Skeletal muscle satellite cell (primary cell): ENCODE measurements around the gene RALGPS2. TPM values are rescaled to one million over a fixed set of nuclear protein-coding genes. Genes with fewer than 3 reads are reported as not detected.

Experiments
- H3K27me3 ChIP-seq: 2 replicates; pipeline ENCODE4 v1.7.0; 2013; ENCODE audit warnings: low read length; ENCODE audit not compliant: control insufficient read depth, insufficient read depth
- H3K36me3 ChIP-seq: 2 replicates; pipeline ENCODE4 v1.7.0; 2013; ENCODE audit warnings: mild to moderate bottlenecking, control low read depth, low read length; ENCODE audit not compliant: insufficient read depth
- H3K4me1 ChIP-seq: 2 replicates; pipeline ENCODE4 v1.7.0; 2013; ENCODE audit warnings: low read length; ENCODE audit not compliant: control insufficient read depth, insufficient read depth
- H3K4me2 ChIP-seq: 2 replicates; pipeline ENCODE4 v1.7.0; 2013; ENCODE audit warnings: mild to moderate bottlenecking, low read length
- H3K4me3 ChIP-seq: 2 replicates; pipeline ENCODE4 v1.7.0; 2013; ENCODE audit warnings: low read length
- H3K9ac ChIP-seq: 2 replicates; pipeline ENCODE4 v1.7.0; 2013; ENCODE audit warnings: mild to moderate bottlenecking, low read depth, low read length, moderate library complexity
- H3K9me3 ChIP-seq: replicated peaks from 2 replicates; pipeline ENCODE4 v1.7.0; 2013; ENCODE audit warnings: mild to moderate bottlenecking, control low read depth, low read length
- small RNA-seq: library from RNA; depleted of rRNA; stranded (forward); fragments of <200 nt; gene quantifications from one replicate; pipeline ENCODE3, GENCODE V24; 2012

The RALGPS2 gene

DNA sequence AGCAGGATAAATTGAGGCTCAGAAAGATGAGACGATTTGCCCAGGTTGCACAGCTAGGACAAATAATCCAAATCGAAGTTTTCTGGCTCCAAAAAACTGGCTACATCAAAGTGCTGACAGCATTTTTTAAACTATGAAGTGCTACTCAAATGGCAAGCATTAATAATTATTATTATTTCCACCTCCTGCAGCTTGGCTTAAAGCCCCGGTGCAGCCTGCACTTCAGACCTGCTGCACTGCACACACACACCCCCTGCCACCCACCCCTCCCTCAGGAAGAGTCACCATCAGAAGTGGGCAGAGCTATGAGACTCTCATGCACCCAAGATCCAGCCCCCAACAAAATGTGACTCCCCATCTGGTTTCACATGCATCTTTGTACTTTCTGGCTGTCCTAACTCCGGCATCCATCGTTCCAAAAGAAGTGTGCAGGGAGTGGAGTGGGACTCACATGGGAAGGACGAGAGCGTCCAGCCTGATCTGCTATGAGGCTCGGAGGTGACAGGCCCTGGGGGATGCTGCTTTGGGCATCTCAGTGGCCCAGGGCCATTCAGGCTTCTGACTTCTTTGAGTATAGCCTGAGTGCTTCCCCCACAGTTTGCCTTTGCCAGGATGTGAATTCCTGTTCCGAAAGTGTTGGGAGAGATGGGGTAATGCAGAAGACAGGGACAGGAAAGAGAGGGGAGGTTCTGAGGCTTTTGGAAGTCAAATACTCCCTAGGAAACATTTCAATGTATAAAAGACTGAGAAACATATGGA is 235.6 kb downstream of the RALGPS2 start:
- Histone ChIP-seq H3K9me3 (no peaks in the 10 kb centered on the region), H3K27me3 (peaks cover 8% of the 10 kb centered on the region), H3K4me1 (no peaks in the 10 kb centered on the region), H3K36me3 (no peaks in the 10 kb centered on the region), H3K9ac (no peak overlapping the region), H3K4me2 (no peak overlapping the region), H3K4me3 (no peak overlapping the region)

DNA sequence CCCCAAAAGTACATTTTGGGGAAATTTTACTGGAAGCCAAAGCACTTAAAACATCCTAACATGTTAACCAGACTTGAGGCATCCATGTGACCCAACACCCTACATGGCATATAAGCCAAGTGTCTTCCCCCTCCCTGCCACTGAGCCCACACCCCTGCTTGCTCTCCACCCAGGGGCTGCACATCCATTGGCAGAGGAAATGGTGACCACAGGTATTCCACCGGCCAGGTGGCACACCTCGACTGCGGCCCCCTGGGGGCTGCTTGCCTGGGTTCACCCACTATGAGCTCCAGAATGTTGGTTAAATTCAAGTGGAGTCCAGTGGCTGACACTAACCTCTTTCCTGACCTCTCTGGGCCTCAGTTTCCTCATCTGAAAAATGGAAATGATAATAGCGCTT is 236.3 kb downstream of the RALGPS2 start:
- Histone ChIP-seq H3K36me3 (no peaks in the 10 kb centered on the region), H3K9ac (no peak overlapping the region), H3K27me3 (peaks cover 8% of the 10 kb centered on the region), H3K9me3 (no peaks in the 10 kb centered on the region), H3K4me3 (no peak overlapping the region), H3K4me2 (no peak overlapping the region), H3K4me1 (no peaks in the 10 kb centered on the region)

DNA sequence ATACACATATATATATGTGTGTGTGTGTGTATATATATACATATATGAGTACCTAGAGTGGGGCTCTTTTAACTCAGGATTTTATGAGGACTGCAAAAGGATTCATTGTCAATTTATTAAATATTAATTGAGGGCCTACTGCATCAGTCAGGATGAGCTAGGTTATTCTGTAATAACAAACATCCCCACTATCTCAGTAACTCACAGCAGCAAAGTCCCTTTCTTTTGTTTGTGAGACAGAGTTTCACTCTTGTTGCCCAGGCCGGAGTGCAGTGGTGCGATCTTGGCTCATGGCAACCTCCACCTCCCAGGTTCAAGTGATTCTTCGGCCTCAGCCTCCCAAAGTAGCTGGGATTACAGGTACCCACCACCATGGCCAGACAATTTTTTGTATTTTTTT is 236.8 kb downstream of the RALGPS2 start:
- H3K27me3 ChIP-seq: peaks cover 8% of the 10 kb centered on the region
- no peak overlapping the region for H3K9ac ChIP-seq
- no peaks in the 10 kb centered on the region for H3K4me1 ChIP-seq
- no peaks in the 10 kb centered on the region for H3K36me3 ChIP-seq
- no peak overlapping the region for H3K4me3 ChIP-seq
- H3K9me3 ChIP-seq: no peaks in the 10 kb centered on the region
- H3K4me2 ChIP-seq: no peak overlapping the region

- Histone ChIP-seq H3K36me3 (no peaks in the 10 kb centered on the region), H3K9ac (no peak overlapping the region), H3K4me3 (no peak overlapping the region), H3K4me1 (no peaks in the 10 kb centered on the region), H3K4me2 (no peak overlapping the region), H3K27me3 (peaks cover 8% of the 10 kb centered on the region), H3K9me3 (no peaks in the 10 kb centered on the region)
These were observed 238.0 kb downstream of the RALGPS2 start for GRCh38 chr1:178962853-178963711.

DNA sequence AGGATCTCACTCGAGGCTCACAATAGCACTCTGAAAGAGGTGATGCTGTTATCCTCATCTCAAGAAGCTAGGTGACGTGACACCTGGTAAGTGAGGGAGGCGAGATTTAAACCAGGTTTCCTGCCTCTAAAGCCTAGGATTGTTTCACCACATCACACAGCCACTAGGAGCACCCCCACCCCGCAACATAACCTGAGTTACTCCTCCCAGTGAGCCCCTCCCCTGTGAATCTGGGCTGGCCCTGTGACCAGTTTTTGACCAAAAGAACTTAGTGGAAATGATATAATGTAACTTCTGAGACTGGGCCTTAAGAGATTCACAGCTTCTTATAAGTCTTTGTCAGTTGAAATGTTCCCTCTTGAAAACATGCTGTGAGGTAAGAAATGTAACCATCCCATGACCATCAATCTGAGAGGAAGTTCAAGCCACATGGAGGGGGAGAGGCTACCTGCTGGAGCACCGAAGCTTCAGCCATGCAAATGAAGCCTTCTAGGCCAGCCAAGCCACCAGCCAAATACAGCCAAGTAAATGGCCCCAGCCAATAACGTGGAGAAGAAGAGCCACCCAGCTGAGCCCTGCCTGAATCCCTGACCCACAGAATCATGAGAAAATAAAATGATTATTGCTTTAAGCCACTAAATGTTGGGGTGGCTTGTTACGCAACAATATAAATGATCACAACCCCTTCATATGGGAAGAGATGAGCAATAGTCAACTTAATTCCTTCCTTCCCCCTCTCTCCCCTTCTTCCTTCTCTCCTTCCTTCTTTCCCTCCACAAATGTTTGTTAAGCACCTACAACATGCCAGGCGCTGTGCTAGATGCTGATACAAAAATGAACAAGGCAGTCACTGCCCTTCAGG is 239.7 kb downstream of the RALGPS2 start:
- Histone ChIP-seq H3K4me2 (no peak overlapping the region), H3K4me1 (no peaks in the 10 kb centered on the region), H3K27me3 (peaks cover 9% of the 10 kb centered on the region), H3K9ac (no peak overlapping the region), H3K4me3 (no peak overlapping the region), H3K9me3 (no peaks in the 10 kb centered on the region), H3K36me3 (no peaks in the 10 kb centered on the region)

DNA sequence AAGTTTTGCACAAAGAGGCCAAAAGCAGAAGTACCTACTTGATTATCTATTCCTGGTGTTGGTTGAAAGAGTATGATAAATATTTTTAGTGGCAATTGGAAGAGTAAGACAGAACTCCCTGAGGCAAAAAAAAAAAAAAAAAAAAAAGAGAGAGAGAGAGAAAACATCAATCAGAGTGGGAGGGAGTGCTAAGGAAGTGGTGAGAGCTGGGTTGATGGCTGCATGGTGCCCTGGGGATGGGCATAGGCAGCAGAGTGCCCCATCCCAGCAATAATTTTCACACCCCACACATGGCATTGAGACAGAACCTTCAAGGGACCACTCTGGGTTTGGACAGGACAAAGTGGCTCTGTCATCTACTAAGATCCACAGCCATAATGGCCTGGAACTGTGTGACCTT is 241.3 kb downstream of the RALGPS2 start:
- Histone ChIP-seq H3K4me2 (no peak overlapping the region), H3K4me3 (no peak overlapping the region), H3K9ac (no peak overlapping the region), H3K9me3 (no peaks in the 10 kb centered on the region), H3K27me3 (peaks cover 3% of the 10 kb centered on the region), H3K4me1 (no peaks in the 10 kb centered on the region), H3K36me3 (no peaks in the 10 kb centered on the region)

- no peaks in the 10 kb centered on the region for H3K9me3 ChIP-seq
- no peak overlapping the region for H3K4me2 ChIP-seq
- peaks cover 3% of the 10 kb centered on the region for H3K27me3 ChIP-seq
- H3K36me3 ChIP-seq: no peaks in the 10 kb centered on the region
- H3K4me1 ChIP-seq: peaks cover 3% of the 10 kb centered on the region
- no peak overlapping the region for H3K9ac ChIP-seq
- no peak overlapping the region for H3K4me3 ChIP-seq
These were observed 244.4 kb downstream of the RALGPS2 start for GRCh38 chr1:178969226-178969987.

DNA sequence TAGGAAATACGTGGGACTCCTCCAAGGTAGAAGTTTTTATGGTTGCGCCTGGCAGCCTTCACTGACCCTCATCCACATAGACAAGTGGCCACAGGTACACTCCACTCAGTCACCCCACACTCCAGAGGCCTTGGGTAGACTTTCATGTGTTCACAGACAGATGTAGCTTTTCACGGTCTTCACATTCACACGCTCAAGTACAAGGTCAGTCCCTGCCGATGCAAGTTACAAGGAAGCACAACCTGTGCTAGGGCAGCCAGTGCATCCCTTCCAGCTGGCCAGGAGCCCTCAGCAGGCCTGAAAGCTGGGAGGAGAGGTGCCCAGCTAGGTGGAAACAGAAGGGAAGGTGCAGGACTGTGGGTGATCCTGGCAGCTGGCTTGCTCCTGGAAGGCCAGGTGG is 245.1 kb downstream of the RALGPS2 start:
- Histone ChIP-seq H3K9ac (no peak overlapping the region), H3K9me3 (no peaks in the 10 kb centered on the region), H3K4me2 (no peak overlapping the region), H3K4me1 (peaks cover 3% of the 10 kb centered on the region), H3K4me3 (no peak overlapping the region), H3K36me3 (no peaks in the 10 kb centered on the region), H3K27me3 (peaks cover 3% of the 10 kb centered on the region)

Small RNA genes within 50 kb of the gene (small RNA-seq; reads per million reads assigned to genes)
- not detected for gene MIR4424
- gene RF00092: not detected
